K562 (cell line): Measurements from ENCODE around the gene FCAMR. TPM values are rescaled to one million over a fixed set of nuclear protein-coding genes. Genes with fewer than 3 reads are reported as not detected.

ENCODE experiments used
- MAX ChIP-seq: sonication (generic); formaldehyde crosslinking; IDR thresholded peaks from 2 replicates; pipeline ENCODE4 v1.9.0; 2022; ENCODE audit warnings: mild to moderate bottlenecking, missing genetic modification reagents
- MTA2 ChIP-seq: fragments of 450-650 bp; IDR thresholded peaks from 2 replicates; pipeline ENCODE4 v1.6.1; 2016; ENCODE audit warnings: low read depth
- NCOA4 ChIP-seq: fragments of 450-650 bp; IDR thresholded peaks from 2 replicates; pipeline ENCODE4 v1.6.1; 2018; ENCODE audit warnings: mild to moderate bottlenecking; ENCODE audit not compliant: partially characterized antibody
- NR2C2 ChIP-seq, 2 experiments: fragments of 200-800 bp in 1 of 2; sonication (Bioruptor generic) in 1 of 2; sonication (generic) in 1 of 2; formaldehyde crosslinking in 1 of 2; IDR thresholded peaks; 2 replicates each; pipeline versions ENCODE4 v1.6.1 to v1.8.0; 2016 to 2022; ENCODE audit warnings: mild to moderate bottlenecking in 1 of 2, missing compliant biosample characterization in 1 of 2, missing genetic modification characterization in 1 of 2, missing genetic modification reagents in 1 of 2
- NR2F6 ChIP-seq: fragments of 450-650 bp; formaldehyde crosslinking; IDR thresholded peaks from 2 replicates; pipeline ENCODE4 v1.4.0; 2020; ENCODE audit warnings: mild to moderate bottlenecking
- NRF1 ChIP-seq, 2 experiments: fragments of 450-650 bp; IDR thresholded peaks in 1 of 2; conservative IDR thresholded peaks in 1 of 2; 2 replicates each; pipeline ENCODE4 v1.6.1; 2014; ENCODE audit warnings: mild to moderate bottlenecking in 2 of 2
- SFPQ ChIP-seq: fragments of 200-400 bp; formaldehyde crosslinking; IDR thresholded peaks from 2 replicates; pipeline ENCODE4 v1.6.1; 2017; ENCODE audit warnings: mild to moderate bottlenecking, low read depth, low read length, moderate library complexity
- UBTF ChIP-seq, 2 experiments: IDR thresholded peaks; 2 replicates each; pipeline ENCODE4 v1.6.1; 2012; ENCODE audit warnings: improper control_type of control experiment in 2 of 2, low read depth in 2 of 2, low read length in 2 of 2, borderline replicate concordance in 1 of 2
- ZBTB40 ChIP-seq, 2 experiments: fragments of 450-650 bp in 1 of 2; sonication (generic) in 1 of 2; formaldehyde crosslinking in 1 of 2; IDR thresholded peaks; 2 replicates each; pipeline versions ENCODE4 v1.7.1 to v1.9.0; 2016 to 2022; ENCODE audit warnings: inconsistent platforms in 1 of 2, mild to moderate bottlenecking in 1 of 2, missing genetic modification reagents in 1 of 2
- ZNF175 ChIP-seq: fragments of 200-800 bp; sonication (Bioruptor generic); IDR thresholded peaks from 2 replicates; pipeline ENCODE4 v1.6.1; 2016; ENCODE audit warnings: low read depth, mild to moderate bottlenecking, missing genetic modification characterization, missing compliant biosample characterization
- polyA plus RNA-seq, 8 experiments: library from polyadenylated mRNA; depleted of rRNA in 4 of 8; stranded (reverse) in 5 of 8; unstranded in 3 of 8; fragments of >200 nt; fragmentation: Nextera tagmentation in 2 of 8; fragmentation: Illumina TruSeq in 1 of 8; extraction: Ambion mirVana in 2 of 8; extraction: Trizol in 1 of 8; gene quantifications; 2 replicates each; pipeline versions ENCODE4 v1.2.1 to v1.2.3, GENCODE V29; 2011 to 2014; ENCODE audit warnings: inconsistent platforms in 1 of 8, missing spikeins in 1 of 8
- total RNA-seq, 7 experiments: library from RNA; depleted of rRNA in 6 of 7; stranded (reverse); fragments of >200 nt in 6 of 7; fragmentation: Illumina TruSeq in 2 of 7; extraction: Trizol in 2 of 7; gene quantifications; 2 replicates each; pipeline versions ENCODE4 v1.2.1 to v1.2.3, GENCODE V29; 2011 to 2021; ENCODE audit warnings: low replicate concordance in 1 of 7

FCAMR gene
- total and polyA plus RNA-seq, 9 of the 15 experiments (the other 6 are each of a cell fraction or from before 2014, with no cell fraction given): not detected

GRCh38 chr1:206955476-206956451 lies 14.5 kb downstream of the FCAMR start (continued):
- TF ChIP-seq MAX (CRISPR knock-in tag) (peak; percentile 57; the same call in 1 of the 2 replicates), MTA2 (0 out of 2 replicates have a peak, but pooled peaks have one; percentile 5), UBTF (IDR thresholded peaks at IDR 0.05; ENCODE audit: borderline replicate concordance in 1 of 2, low read depth in 2 of 2, low read length in 2 of 2) (peak in 1 of 2 experiments; percentile 70; a peak in 1 of 4 replicates), NR2C2 (CRISPR knock-in tag; IDR thresholded peaks at IDR 0.05) (no peak), NR2C2 (tag; IDR thresholded peaks at IDR 0.05) (peak; percentile 85), ZBTB40 (IDR thresholded peaks at IDR 0.05) (peak; percentile 48; the same call in 1 of the 2 replicates), ZBTB40 (CRISPR knock-in tag; IDR thresholded peaks at IDR 0.05) (no peak), NRF1 (conservative IDR thresholded peaks at IDR 0.05 in 1 of 2, IDR thresholded peaks at IDR 0.05 in 1 of 2) (no peak), ZNF175 (no peak), NR2F6 (no peak), SFPQ (no peak), NCOA4 (no peak)
